Limb (tissue), 2 donors: Measurements from ENCODE around the gene RGL2.
A peak's percentile ranks its signal among the peaks of the same experiment; 100 is the strongest.
"Not testable (repeated sequence)": the region's sequence is repeated elsewhere in the genome, so short reads cannot be mapped to it uniquely, and the experiment has no call there.

Source experiments
- DNase-seq, 2 donors: peaks; one replicate each; pipeline ENCODE4 v3.0.0-alpha.2; 2016; ENCODE audit errors: extremely low spot score in 2 of 2

Gene RGL2

DNA sequence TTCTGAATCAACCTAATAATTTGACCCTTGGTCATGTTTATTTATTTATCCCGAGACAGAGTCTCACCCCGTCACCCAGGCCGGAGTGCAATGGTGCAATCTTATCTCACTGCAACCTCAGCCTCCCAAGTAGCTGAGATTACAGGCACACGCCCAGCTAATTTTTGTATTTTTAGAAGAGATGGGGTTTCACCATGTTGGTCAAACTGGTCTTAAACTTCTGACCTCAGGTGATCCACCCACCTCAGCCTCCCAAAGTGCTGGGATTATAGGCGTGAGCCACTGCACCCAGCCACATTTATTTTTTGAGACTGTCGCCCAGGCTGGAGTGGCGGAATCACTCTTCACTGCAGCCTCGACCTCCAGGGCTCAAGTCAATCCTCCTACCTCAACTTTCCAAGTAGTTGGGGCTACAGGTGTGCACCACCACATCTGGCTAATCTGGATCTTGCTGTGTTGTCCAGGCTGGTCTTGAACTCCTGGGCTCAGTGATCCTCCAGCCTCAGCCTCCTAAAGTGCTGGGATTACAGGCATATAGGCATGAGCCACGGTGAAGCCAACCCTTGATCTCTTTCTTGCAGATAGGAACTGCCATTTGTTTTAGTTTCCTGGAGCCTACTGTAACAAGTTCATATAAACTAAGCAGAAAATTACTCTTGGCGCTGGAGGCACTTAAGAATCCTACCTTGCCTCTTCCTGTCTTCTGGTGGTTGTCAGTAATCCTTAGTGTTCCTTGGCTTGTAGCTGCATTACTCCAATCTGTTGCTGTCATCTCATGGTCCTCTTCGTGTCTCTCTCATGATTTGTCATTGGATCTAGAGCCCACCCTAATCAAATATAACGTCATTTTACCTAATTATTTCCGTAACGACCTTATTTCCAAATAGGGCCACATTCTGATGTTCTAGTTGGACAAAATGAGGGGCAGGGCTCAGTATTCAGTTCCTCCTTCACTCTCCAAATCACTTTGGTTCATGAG, 24.5 kb downstream of the RGL2 start:
- DNase-seq = no peak

DNA sequence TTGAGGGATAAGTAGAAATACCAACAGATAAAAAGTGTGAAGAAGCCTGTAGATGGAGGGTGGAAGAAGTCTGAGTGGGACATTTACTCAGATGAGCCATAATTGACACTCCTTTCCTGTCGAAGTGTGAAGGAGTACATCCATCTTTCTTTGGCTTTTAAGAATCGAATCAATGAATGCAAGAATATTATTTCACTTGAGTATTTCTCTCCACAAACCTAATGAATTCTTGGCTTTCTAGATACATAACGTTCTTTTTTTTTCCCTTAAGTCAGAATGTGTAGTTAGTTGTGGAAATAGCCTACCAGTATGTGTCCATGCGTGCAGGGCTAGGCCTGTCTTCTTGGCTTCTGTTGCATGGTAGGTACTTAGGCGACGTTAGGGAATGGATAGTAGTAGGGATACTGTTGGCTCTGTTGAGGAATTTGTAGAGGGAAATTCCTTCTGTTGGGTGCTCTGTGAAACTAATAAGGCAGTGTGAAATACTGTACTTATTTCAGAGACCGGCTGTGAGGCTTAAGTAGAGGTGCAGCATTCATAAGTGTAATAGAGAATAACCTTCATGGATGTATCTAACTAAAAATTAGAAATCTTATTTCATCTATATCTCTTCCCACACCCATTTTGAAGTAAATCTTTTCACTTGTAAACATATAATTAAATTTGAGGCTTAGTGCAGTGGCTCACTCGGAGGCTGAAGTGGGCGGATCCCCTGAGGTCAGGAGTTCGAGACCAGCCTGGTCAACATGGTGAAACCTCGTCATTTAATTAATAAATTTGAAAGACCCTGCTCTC, 25.4 kb downstream of the RGL2 start:
- DNase-seq = no peak

DNA sequence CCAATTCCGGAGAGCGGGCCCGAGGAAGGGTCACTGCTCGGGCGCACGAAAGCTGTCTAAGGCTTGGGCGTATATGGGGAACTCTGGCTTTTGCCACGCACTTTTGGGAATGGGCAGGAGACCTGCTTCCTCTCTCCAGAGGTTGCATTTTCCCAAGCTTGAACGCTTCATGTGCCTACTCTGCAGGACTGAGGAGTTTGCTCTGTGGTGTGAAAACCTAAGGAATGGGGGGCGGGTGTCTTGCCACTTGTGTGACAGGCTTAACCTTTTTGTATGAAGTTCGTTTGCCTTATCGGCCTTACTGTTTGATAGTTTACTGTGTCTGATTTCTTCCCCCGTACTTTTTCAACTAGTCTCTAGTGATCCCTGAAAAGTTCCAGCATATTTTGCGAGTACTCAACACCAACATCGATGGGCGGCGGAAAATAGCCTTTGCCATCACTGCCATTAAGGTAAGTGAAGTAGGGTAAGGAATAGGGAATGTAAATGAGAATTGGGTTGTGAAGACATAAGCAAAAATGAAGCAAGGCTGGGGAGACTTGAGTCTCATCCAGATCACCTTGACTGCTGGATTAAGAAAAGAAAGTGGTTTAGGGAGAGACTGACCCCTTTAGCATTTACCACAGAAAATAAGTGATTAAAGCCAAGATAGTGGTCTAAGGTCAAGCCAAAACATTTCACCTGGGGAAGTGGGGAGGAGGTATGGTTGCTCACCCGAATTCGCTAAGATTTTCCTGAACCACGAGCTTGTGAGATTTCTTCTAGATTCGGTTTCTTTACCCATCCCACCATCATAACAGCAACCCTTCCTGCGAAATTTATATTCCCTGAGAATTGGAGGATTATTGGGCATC, 26.2 kb downstream of the RGL2 start:
- DNase-seq = no peak

DNA sequence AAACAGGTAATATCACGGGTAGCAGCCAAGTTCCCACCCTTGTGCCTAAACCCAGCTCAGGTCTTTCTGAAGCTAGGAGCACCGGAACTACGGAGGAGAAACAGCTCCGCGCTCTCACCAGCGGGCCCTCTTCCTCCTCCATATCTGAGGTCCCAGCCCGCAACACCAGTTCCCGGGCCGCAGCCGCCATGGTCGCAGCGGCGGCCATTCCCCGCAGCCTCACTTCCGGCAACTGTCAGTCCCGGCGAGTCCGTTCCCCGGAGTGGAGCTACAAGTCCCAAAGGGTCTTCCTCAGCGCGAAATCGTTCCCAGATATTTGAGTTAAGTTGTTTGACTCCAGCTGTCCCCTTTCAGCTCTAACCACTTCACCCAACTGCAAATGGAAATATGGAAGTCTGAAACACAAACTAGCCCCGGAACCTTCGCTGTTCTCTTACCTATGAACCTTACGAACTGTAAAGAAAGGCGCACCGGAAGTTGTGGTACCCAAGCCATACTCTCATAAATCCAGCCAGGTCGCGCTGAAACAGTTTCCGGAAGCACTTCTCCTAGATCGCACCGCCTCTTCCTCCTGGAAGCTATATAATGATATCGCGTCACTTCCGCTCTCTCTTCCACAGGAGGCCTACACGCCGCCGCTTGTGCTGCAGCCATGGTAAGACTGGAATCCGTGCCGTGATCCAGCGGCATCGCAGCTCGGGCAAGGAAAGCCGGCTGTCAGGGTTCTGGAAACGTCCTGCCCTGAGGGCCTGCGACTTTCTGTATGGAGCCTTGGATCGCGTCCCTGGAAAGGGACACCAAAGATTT, 27.1 kb downstream of the RGL2 start, which contains the start of the genes RPS18 and VPS52:
Gene RPS18 (plus strand): TSS at position 608 of the 807 bp plus-strand sequence. CDS start 45 bp downstream, at position 653.
Gene VPS52 (minus strand): TSS at position 409 of the 807 bp plus-strand sequence. CDS start 201 bp downstream, at position 208.
- DNase-seq = peak; percentile 92 to 99

DNA sequence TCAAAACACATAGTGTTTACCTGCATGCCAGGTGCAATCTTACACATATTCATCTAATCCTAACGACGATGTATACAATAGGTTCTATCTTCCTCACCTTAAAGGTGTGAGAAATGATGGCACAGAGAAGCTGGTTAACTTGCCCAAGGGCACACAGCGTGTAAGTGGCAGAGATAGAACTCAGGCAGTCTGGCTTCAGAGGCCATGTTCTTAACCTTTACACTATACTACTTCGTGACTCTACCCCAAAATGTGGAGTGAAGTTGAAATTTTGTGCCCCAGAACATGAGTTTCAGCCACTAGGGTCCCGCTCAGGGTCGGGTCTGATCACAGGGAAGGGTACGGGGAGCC, 27.6 kb downstream of the RGL2 start:
- DNase-seq = no peak

DNA sequence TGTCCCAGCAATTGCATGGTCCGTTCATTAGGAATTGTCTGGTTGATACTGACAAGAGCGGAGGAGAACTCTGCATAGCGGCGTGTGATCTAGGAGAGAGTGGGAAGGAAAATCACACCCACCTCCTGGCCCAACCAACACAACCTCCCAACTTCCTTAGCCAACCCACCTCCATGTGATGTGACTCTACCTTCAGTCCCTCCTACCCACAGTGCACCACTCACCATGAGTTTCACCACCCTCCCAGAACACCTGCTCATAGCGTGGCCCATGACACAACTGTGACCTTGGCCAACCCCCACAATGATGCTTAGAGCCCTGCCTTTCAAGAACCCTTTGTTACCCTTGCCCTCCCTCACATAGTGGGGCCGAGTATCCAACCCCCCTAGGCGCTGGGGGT, 34.7 kb downstream of the RGL2 start:
- no peak for DNase-seq

DNA sequence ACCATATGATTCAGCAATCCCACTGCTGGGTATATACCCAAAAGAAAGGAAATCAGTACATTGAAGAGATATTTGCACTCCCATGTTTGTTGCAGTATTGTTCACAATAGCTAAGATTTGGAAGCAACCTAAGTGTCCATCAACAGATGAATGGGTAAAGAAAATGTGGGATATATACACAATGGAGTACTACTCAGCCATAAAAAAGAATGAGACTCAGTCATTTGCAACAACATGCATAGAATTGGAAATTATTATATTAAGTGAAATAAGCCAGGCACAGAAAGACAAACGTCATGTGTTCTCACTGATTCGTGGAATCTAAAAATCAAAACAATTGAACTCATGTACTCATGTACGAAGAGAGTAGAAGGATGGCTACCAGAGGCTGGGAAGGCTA, 36.3 kb downstream of the RGL2 start:
- DNase-seq = not testable (repeated sequence)

DNA sequence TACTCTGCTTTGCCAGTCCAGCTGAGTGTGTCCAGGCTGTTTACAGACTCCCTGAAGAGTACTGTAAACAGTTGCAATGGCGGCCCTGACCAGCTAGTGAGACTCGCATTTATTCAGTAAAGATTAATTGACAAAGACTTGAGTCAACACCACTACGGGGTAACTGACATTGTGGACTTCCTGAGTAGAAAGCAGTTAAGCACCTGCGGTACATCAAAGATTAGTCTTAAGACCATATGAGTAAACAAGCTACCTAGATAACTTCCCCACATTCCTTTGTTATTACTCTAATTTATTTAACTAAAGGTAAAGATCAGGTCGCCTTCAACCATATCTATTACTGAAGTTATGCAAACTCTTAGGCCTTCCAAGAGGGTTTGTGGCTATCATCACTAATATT, 39.7 kb downstream of the RGL2 start:
- DNase-seq = no peak

DNA sequence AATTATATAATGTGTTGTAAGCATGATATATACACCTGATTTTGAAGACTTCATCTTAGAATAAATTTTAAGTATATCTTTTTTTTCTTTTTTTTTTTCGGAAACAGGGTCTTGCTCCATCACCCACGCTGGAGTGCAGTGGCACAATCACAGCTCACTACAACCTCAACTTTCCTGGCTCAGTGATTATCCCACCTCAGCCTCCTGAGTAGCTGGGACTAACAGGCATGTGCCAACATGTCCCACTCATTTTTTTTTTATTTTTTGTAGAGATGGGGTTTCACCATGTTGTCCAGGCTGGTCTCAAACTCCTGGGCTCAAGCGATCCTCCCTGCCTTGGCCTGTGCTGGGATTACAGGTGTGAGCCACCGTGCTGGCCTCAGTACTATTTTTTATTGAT, 44.2 kb downstream of the RGL2 start:
- DNase-seq = no peak

DNA sequence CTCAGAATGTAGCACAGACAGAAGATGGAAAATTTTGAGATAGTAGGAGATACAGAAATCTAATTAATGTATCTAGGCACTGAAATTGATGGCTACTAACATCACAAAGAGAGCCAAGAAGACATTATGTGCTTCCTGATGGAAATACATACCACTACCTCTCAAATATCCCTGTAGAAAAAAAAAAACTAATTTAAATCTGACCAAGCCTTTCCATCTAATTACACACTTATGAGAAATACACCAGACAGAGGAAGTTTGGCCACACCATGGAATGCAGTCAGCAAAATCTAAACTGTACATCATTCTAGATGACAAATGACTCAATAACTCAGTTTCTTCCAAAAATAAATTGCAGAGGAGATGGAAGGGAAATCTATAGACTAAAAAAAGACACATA, 46.0 kb downstream of the RGL2 start:
- no peak for DNase-seq

DNA sequence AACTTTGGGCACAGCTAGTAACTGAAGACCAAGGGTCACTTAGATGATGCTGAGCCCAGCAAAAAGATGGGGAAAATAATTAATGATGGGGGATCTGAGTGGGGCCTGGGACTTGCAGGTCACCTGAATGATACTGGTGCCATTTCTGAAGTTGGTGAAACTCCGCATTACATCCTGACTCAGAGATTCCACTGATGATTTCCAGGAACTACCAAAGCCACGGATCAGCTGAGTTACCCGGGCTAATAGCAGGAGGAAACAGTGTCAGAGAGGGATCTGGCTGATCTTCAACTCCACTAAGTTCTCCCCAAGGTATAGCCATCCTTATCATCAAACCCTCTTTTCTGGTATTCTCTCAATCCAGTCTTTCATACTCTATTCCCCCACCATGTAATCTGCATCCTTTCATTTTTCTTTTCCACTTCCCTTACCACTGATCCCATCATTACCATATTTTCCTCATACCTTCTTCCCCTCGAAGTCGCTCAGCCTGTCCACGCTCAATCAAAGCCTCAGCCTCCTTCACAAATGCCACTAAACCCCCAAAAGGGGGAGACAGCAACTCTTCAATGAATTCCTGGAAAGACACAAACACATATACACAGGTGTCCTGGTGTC, 47.2 kb downstream of the RGL2 start:
- no peak for DNase-seq

DNA sequence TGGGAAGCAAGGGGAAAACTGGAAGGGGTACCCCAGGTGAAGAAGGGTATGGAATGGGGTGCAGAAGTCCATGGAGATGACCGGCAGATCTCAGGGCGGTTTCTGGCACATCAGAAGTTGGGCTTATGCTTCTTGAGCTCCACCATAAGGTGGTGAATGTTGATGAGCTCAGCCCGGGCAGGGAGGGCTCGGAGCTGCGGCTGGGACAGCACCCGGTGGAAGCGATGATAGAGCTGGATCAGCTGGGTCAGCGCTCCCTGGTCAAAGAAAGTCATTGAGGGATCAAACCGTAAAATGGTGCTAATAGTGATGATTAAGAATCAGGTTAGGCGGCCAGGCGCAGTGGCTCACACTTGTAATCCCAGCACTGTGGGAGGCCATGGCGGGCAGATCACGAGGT, 48.0 kb downstream of the RGL2 start:
- DNase-seq = no peak

DNA sequence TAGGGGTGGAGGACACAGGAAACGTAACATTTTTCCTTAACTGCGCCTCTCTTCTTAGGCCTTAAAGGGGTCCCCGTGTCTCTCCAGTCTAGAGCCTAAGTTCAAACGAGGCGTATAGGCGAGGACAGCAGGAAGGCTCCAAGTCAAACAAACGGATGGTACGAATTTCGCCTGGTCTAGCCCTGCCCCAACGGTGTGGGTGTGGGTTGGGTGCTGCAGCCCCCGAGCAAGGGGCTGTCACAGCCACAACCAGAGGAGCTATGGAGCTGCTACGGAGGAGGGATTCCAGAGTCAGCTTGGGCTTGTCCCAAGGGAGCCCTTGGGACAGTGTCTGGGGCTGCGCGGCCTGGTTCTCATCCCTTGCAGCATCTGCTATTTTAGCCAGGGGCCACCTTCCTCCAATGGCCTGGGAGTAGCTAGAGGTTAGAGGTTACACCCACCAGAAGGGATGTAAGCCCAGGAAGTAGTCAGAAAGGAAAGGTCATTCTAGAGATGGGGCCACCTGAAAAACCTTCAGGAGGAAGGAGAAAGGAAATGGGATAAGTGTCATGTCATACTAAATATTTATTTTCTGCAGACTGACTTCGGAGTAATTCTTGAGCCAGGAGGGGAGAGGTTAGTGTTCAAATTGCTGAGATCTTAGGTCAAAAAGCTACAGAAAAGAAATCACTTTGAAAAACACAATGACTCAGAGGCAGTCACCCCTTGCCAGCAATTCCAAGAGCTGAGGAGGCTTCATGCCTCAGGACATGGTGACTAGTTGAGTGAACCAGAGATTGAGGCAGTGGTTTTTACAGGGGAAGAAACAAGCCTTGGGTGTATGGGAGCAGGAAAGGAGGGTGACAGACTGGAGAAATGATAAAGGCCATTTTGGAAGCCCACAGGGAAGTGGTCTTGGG, 48.8 kb downstream of the RGL2 start:
- no peak for DNase-seq

DNA sequence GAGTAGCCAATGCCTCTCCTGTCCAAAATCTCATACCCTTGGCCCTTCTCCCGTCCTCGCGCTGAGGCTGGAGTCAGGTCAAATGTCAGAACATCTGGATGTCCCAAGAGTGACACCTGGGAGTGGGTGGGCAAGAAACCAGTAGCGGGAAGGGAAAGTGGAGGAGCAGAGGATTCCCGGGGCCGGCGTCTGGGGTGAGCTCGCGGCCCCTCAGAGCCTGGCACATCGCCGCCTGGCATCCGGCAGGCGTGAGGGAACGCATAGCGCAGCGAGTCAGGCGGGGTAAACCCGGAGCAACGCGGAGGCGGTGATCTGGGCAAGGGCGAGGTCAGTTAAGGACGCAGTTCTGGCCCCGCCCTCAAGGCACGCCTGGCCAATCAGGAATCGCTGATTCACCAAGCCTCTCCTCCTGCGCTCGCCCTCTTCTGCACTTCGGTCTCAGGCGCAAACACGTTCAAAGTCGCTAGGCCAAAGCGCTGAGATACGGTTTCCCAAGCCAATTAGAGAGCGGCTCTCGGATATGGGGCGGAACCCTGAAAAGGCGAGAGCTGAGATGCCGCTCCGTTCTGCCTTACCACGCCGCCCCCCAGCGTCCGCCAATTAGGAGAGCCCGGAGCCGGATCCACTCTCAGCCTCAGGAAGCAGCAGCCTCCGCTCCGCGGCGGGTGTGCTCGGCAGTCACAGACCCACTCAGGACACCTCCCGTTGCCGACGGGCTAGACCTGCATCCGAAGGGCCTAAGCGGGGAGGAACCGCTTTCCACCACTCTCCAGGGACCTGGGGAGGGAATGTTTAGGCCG, 49.6 kb downstream of the RGL2 start:
- DNase-seq = peak; percentile 93 to 99

DNA sequence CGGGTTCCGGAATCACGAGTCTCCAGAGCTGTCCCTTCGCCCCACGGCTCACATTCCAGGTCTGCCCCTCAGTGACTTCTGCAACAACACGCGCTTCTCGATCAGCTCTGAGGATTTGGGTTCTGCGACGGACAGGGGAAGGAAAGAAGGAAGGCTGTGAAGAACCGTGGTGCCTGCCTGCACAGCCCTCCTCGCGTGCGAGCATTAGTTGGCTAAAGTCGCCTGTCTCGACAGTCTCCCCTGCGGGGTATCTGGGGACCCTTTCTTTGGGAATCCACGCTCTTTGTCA, 50.2 kb downstream of the RGL2 start:
- no peak for DNase-seq

DNA sequence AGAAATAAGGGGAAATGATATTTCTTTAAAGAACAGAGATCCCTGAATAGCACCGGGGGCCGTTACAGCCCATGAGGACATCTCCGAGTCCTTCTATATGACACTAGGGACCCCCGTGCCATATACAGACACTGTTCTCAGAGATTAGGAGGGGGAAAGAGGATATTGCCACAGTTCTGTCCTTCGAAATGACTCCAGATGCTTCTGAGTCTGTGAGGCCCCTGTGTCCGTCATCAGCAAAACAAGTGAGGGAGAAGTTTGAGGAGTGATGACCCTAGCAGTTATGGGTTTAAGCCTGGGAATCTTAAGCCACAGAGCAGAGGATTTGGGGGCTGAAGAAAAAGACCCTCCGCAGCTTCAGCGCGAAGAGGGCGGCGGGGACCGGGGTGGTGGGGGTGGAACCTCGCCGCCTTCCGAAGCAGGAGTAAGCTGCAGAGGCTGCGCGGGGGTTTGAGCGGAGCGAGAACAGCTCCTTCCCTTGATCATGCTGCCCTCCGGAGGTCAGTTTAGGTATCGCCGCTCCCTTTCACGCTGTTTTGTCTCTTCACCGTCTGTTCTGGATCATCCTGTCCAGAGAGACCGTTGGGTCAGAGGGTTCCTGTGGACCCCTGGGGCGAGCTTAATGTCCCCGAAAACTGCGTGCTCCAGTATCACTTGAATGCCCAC, 50.6 kb downstream of the RGL2 start:
- DNase-seq = peak; percentile 91 to 94

DNA sequence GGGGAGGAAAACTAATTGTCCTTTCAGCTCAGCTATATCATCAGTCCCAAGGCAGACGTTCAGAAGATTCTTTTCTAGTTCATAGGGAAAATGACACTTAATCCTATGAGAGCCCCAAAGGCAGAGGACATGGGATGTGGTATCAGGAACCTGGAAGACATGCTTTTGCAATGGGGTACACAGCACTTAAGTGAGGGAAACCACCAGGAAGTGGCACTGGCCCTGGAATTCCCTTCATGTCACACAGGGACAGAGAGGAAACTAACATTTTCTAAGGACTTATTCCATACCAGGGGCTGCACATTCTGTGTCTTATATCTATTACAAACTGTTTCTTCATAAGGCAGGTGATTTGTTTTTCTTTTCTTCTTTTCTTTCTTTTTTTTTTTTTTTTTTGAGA, 55.3 kb downstream of the RGL2 start:
- no peak for DNase-seq

DNA sequence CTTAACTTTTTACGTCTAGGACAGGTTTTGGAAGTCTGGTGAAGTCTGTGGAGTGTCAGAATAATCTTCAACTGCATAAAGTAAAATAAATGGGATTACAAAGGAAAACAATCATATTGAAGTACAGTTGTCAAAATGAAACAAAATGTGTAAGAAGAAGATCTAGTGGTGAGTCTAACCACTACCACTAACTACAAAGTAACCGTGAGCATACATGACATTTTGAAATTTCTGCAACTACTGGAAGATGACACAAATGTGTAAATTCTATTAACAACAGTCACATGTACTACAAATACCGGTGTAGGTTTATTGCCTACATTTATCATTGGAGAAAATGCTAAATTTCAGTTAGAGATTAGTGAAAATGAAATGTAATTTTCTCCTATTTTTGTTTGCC, 56.8 kb downstream of the RGL2 start:
- no peak for DNase-seq
